GM12873 (cell line): Measurements from ENCODE around the gene CAPZB.

Experiments used
- CTCF ChIP-seq: IDR thresholded peaks from 2 replicates; pipeline ENCODE4 v1.5.1; 2012; ENCODE audit warnings: low read depth, mild to moderate bottlenecking, moderate library complexity, low read length, control low read depth; ENCODE audit not compliant: insufficient read depth; ENCODE audit errors: missing control alignments

Gene CAPZB

GRCh38 chr1:19405195-19405760 is 80.1 kb downstream of the CAPZB start:
- no peak for TF ChIP-seq CTCF

GRCh38 chr1:19404748-19405147 is 80.6 kb downstream of the CAPZB start:
- no peak for TF ChIP-seq CTCF

- no peak for TF ChIP-seq CTCF
Observed at GRCh38 chr1:19403256-19403655, 82.1 kb downstream of the CAPZB start.

DNA sequence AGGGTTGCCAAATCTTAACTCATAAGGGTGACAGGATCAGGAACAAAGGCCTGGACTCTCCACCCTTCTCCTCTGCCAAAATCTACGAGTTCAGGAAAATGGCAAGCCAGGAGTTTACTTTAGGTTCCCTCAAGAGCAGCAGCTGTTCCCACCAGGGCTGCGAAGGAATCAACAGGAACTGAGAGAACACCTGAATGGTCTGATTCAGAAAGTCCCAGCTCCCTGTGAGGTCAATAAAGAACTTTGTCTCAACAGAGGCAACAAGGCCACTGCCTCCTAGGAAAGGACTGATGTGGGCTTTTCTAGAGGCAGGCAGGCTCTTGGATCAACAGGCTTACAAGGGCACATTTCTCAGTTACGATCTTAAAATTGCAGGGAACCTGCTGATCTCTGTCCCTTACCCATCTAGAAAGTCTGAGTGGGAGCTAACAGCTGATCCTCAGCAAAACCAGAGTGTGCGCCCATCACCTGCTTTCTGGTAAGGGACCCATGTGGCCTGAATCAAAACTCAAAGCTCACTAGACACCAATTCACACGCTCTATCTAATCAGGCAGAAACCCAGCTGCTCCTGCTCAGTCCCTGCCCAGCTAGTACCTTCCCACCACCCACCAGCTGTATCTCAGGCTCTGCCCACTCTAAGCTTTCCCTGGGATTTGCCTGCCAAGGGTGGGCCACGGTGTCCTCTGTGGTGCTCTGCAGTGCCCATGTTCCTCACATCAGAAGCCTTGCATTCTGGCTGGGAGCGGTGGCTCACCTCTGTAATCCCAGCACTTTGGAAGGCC is 83.1 kb downstream of the CAPZB start:
- no peak for TF ChIP-seq CTCF

GRCh38 chr1:19401535-19401889 is 83.8 kb downstream of the CAPZB start:
- TF ChIP-seq CTCF = no peak

DNA sequence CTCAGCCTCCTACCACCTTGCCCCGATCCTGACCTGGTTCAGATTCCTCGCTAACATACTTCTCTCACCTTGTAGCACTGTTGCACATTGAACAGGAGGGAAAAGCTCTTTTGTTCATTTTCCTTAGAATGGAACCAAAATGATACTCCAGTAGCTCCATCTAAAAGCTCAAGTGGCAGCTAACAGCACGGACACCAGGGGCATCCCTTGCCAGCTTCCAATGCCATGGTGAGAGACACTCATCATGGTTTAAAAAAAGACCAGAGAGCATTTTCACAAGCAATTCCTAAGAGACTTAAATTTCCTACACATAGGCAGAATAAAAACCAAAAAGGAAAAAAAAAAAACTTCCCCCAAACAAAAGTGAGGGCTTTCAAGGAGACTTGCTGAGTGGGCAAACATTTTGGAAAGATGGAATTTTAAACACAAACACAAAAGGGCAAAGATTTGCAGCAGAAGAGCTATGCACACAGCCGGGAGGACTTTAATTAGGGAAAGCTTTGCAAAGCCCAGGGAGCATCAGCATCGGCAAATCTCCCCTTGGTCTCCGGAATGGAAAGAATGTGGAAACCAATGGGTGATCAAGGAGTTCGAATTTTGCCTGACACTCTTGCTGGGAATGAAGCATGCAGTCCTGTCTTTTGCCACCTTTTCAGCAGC is 84.3 kb downstream of the CAPZB start:
- no peak for TF ChIP-seq CTCF

DNA sequence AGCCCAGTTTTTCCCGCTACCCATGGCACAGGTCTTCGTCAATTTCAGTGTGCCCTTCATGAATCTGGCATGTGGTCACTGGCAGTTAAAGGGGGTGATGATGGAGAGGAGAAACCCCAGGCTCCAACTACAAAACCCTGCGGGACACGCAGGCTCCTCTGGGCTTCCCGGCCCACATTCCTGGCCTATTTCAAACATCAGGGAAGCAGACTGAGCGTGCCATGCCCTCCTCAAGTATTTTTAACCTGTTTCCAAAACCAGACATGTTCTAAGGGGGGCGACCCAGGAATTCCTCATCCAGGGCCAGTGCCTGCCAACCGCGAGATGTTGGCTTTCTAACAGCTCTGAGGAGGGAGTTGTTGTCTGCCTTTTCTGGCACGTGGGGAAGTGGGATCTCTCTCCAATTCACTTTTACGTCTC is 85.1 kb downstream of the CAPZB start:
- TF ChIP-seq CTCF = no peak
